H1 (cell line): ENCODE measurements around the gene ZNF74. TPM values are rescaled to one million over a fixed set of nuclear protein-coding genes. Genes with fewer than 3 reads are reported as not detected.

ENCODE experiments used
- CTCF ChIA-PET: fragments of 300-600 bp; sonication (Branson Sonifier 250); formaldehyde crosslinking; loops from one replicate; lab custom pipeline; 2021; ENCODE audit not compliant: partially characterized antibody; lab: Charles Lee
- POLR2A ChIA-PET: fragments of 300-600 bp; sonication (Branson Sonifier 250); formaldehyde crosslinking; loops from one replicate; lab custom pipeline; 2021; ENCODE audit warnings: inconsistent platforms; ENCODE audit not compliant: partially characterized antibody; lab: Charles Lee
- DNase-seq, 2 experiments: peaks; one replicate each; pipeline versions ENCODE4 v3.0.0 to v3.0.0-alpha.2; 2010 to 2022; ENCODE audit warnings: low spot score in 2 of 2, low read depth in 1 of 2, mixed read lengths in 1 of 2
- FAIRE-seq: peaks from 2 replicates; lab custom pipeline; 2011; peaks lifted over from hg19 to GRCh38; lab: Jason Lieb, UNC
- H2AFZ ChIP-seq: 2 replicates; pipeline ENCODE4 v1.8.1; 2012; ENCODE audit warnings: low read length, inconsistent platforms
- H2AK5ac ChIP-seq: 2 replicates; pipeline ENCODE4 v1.6.1; 2013; ENCODE audit warnings: low read depth, low read length
- H2BK120ac ChIP-seq: replicated peaks from 2 replicates; pipeline ENCODE3; 2013; ENCODE audit warnings: low read depth, low read length, inconsistent platforms
- H2BK12ac ChIP-seq: 2 replicates; pipeline ENCODE4 v1.6.1; 2013; ENCODE audit warnings: low read depth, low read length
- H2BK15ac ChIP-seq: 2 replicates; pipeline ENCODE4 v1.6.1; 2013; ENCODE audit warnings: low read length
- H2BK20ac ChIP-seq: 2 replicates; pipeline ENCODE4 v1.6.1; 2013; ENCODE audit warnings: low read length
- H2BK5ac ChIP-seq: 2 replicates; pipeline ENCODE4 v1.6.1; 2013; ENCODE audit warnings: low read depth, low read length
- H3K14ac ChIP-seq: 2 replicates; pipeline ENCODE4 v1.6.1; 2013; ENCODE audit warnings: inconsistent platforms; ENCODE audit not compliant: insufficient read length
- H3K18ac ChIP-seq: 2 replicates; pipeline ENCODE4 v1.6.1; 2013; ENCODE audit warnings: low read length; ENCODE audit errors: extremely low read depth
- H3K23ac ChIP-seq: 2 replicates; pipeline ENCODE4 v1.6.1; 2013; ENCODE audit warnings: inconsistent platforms; ENCODE audit not compliant: insufficient read length
- H3K23me2 ChIP-seq: 2 replicates; pipeline ENCODE4 v1.6.1; 2013; ENCODE audit warnings: low read depth, low read length
- H3K27ac ChIP-seq: 2 replicates; pipeline ENCODE4 v1.6.1; 2011; ENCODE audit warnings: low read depth, low read length, inconsistent platforms
- H3K27me3 ChIP-seq, 4 experiments: replicated peaks in 1 of 4; 1 replicate in 1 of 4; 2 replicates in 3 of 4; pipeline versions ENCODE4 v1.6.1 to v1.8.1; 2011 to 2013; ENCODE audit warnings: low read length in 3 of 4, mild to moderate bottlenecking in 3 of 4, inconsistent platforms in 2 of 4, mixed read lengths in 2 of 4, moderate library complexity in 1 of 4; ENCODE audit not compliant: control insufficient read depth in 3 of 4, insufficient read depth in 3 of 4; ENCODE audit errors: extremely low read depth in 1 of 4
- H3K36me3 ChIP-seq, 4 experiments: 2 replicates each; pipeline versions ENCODE4 v1.6.1 to v1.8.1; 2011 to 2013; ENCODE audit warnings: mild to moderate bottlenecking in 4 of 4, low read length in 3 of 4, moderate library complexity in 2 of 4, control low read depth in 1 of 4, inconsistent platforms in 1 of 4; ENCODE audit not compliant: insufficient read depth in 4 of 4, control insufficient read depth in 2 of 4
- H3K4ac ChIP-seq: replicated peaks from 2 replicates; pipeline ENCODE3; 2013; ENCODE audit warnings: low read length, low read depth, mixed read lengths, inconsistent platforms; ENCODE audit not compliant: insufficient read length
- H3K4me1 ChIP-seq, 4 experiments: replicated peaks in 1 of 4; 1 replicate in 1 of 4; 2 replicates in 3 of 4; pipeline versions ENCODE4 v1.6.1 to v1.8.1; 2011 to 2013; ENCODE audit warnings: low read length in 3 of 4, inconsistent platforms in 2 of 4, mixed read lengths in 1 of 4; ENCODE audit not compliant: insufficient read depth in 4 of 4, control insufficient read depth in 3 of 4
- H3K4me2 ChIP-seq, 2 experiments: 2 replicates each; pipeline versions ENCODE4 v1.6.1 to v1.8.1; 2011 to 2013; ENCODE audit warnings: low read depth in 2 of 2, low read length in 2 of 2, control low read depth in 1 of 2, inconsistent platforms in 1 of 2, mild to moderate bottlenecking in 1 of 2; ENCODE audit not compliant: insufficient read depth in 1 of 2
- H3K4me3 ChIP-seq, 4 experiments: fragments of 200-600, 300-600 bp in 1 of 4; sonication (generic), shearing (Covaris generic), sonication (Bioruptor Twin) in 1 of 4; 2 replicates each; pipeline versions ENCODE4 v1.5.1 to v1.8.1; 2011 to 2016; ENCODE audit warnings: low read length in 4 of 4, low read depth in 3 of 4, control low read depth in 2 of 4, inconsistent platforms in 2 of 4, mild to moderate bottlenecking in 2 of 4, mixed read lengths in 1 of 4, moderate library complexity in 1 of 4; ENCODE audit not compliant: insufficient read depth in 2 of 4; ENCODE audit errors: extremely low read depth in 1 of 4
- H3K56ac ChIP-seq: replicated peaks from 2 replicates; pipeline ENCODE3; 2013; ENCODE audit warnings: low read depth, mild to moderate bottlenecking, mixed read lengths, low read length, inconsistent platforms; ENCODE audit not compliant: insufficient read length
- H3K79me1 ChIP-seq: 2 replicates; pipeline ENCODE4 v1.6.1; 2013; ENCODE audit warnings: low read depth, low read length, control low read depth
- H3K79me2 ChIP-seq, 2 experiments: 2 replicates each; pipeline versions ENCODE4 v1.6.1 to v1.8.1; 2012 to 2013; ENCODE audit warnings: low read length in 2 of 2, mild to moderate bottlenecking in 2 of 2, inconsistent platforms in 1 of 2; ENCODE audit not compliant: insufficient read depth in 2 of 2, control insufficient read depth in 1 of 2
- H3K9ac ChIP-seq, 4 experiments: replicated peaks in 1 of 4; 1 replicate in 1 of 4; 2 replicates in 3 of 4; pipeline versions ENCODE4 v1.6.1 to v1.8.1; 2011 to 2013; ENCODE audit warnings: low read depth in 3 of 4, low read length in 3 of 4, control low read depth in 2 of 4, mild to moderate bottlenecking in 2 of 4, moderate library complexity in 2 of 4, inconsistent platforms in 1 of 4; ENCODE audit errors: extremely low read depth in 1 of 4
- H3K9me3 ChIP-seq, 2 experiments: 2 replicates each; pipeline versions ENCODE4 v1.6.1 to v1.8.1; 2012 to 2013; ENCODE audit warnings: mild to moderate bottlenecking in 2 of 2, moderate library complexity in 2 of 2, control low read depth in 1 of 2, inconsistent platforms in 1 of 2, low read depth in 1 of 2, low read length in 1 of 2, mixed read lengths in 1 of 2; ENCODE audit not compliant: insufficient read depth in 2 of 2
- H4K20me1 ChIP-seq, 2 experiments: replicated peaks in 1 of 2; 2 replicates each; pipeline versions ENCODE3 to v1.8.1; 2011 to 2013; ENCODE audit warnings: inconsistent platforms in 2 of 2, low read length in 2 of 2, mild to moderate bottlenecking in 1 of 2; ENCODE audit not compliant: insufficient read depth in 2 of 2, control insufficient read depth in 1 of 2
- H4K5ac ChIP-seq: 2 replicates; pipeline ENCODE4 v1.6.1; 2013; ENCODE audit warnings: low read length, low read depth, mixed read lengths, inconsistent platforms; ENCODE audit not compliant: insufficient read length
- H4K8ac ChIP-seq: 2 replicates; pipeline ENCODE4 v1.8.0; 2013; ENCODE audit warnings: mild to moderate bottlenecking, moderate library complexity, low read length, inconsistent platforms; ENCODE audit not compliant: insufficient read depth; ENCODE audit errors: extremely low read depth
- H4K91ac ChIP-seq: replicated peaks from 2 replicates; pipeline ENCODE3; 2013; ENCODE audit warnings: low read length, mixed read lengths, inconsistent platforms; ENCODE audit not compliant: insufficient read length
- KDM5A ChIP-seq: fragments of 200-600 bp; IDR thresholded peaks from 2 replicates; pipeline ENCODE4 v1.7.1; 2012; ENCODE audit warnings: mild to moderate bottlenecking, low read length, inconsistent platforms, mixed read lengths
- POLR2AphosphoS5 ChIP-seq: IDR thresholded peaks from 2 replicates; pipeline ENCODE4 v1.6.1; 2011; ENCODE audit warnings: low read depth, low read length
- SP2 ChIP-seq: IDR thresholded peaks from 2 replicates; pipeline ENCODE4 v1.6.1; 2012; ENCODE audit warnings: mild to moderate bottlenecking, low read length, inconsistent platforms
- whole genome bisulfite sequencing, 2 experiments: shearing (Covaris generic) in 1 of 2; methylation state at CpG; one replicate each; pipeline versions ENCODE4 v1.1.6 to v1.1.7; 2013 to 2015; ENCODE audit warnings: low lambda C conversion rate in 2 of 2, mixed read lengths in 2 of 2, inconsistent platforms in 1 of 2, low coverage in 1 of 2, missing lambda C conversion rate in 1 of 2; ENCODE audit not compliant: insufficient replicate concordance in 2 of 2, insufficient coverage in 1 of 2, insufficient read length in 1 of 2; ENCODE audit errors: extremely low coverage in 1 of 2, missing lambda C conversion rate in 1 of 2; 5-methylcytosine and 5-hydroxymethylcytosine counted together
- polyA plus RNA-seq, 7 experiments: library from polyadenylated mRNA; depleted of rRNA in 3 of 7; stranded (reverse) in 5 of 7; unstranded in 2 of 7; fragments of >200 nt in 5 of 7; fragments of 200-250 nt in 2 of 7; gene quantifications; 1 replicate in 5 of 7; 2 replicates in 1 of 7; 4 replicates in 1 of 7; pipeline versions ENCODE4 v1.2.1 to v1.2.3, GENCODE V29; 2011 to 2013; ENCODE audit warnings: missing spikeins in 2 of 7, mixed read lengths in 2 of 7
- total RNA-seq: library from RNA; stranded (reverse); fragmentation: NEBNext Ultra II Directional; extraction: Animal tissue kit (Norgen Biotek cat#: 25700); gene quantifications from 2 replicates; pipeline ENCODE4 v1.2.1, GENCODE V29; 2021

Gene ZNF74
- total and polyA plus RNA-seq, 2 of the 8 experiments (the other 6 are each of a cell fraction or from before 2014, with no cell fraction given), result 29.7 to 45.7 TPM

GRCh38 chr22:20403779-20404140 lies 9.8 kb downstream of the ZNF74 start:
- Histone ChIP-seq H3K27ac (no peak overlapping the region), H3K23me2 (no peaks in the 10 kb centered on the region)
- no peak for TF ChIP-seq KDM5A
- no peak for TF ChIP-seq POLR2AphosphoS5
- TF ChIP-seq SP2, result no peak

More at GRCh38 chr22:20403779-20404140, 9.8 kb downstream of the ZNF74 start:
- Histone ChIP-seq H3K18ac (no peak overlapping the region), H2BK20ac (no peak overlapping the region), H2BK15ac (no peak overlapping the region), H4K5ac (no peak overlapping the region), H3K56ac (no peak overlapping the region), H3K14ac (no peak overlapping the region), H3K79me2 (peaks cover 0 to 12% of the 10 kb centered on the region in 2 experiments; a peak in 3 of 4 replicates), H3K4me3 (no peak overlapping the region), H3K4me1 (no peaks in the 10 kb centered on the region), H2BK5ac (no peak overlapping the region), H3K36me3 (peaks cover 0 to 20% (median 10%) of the 10 kb centered on the region in 4 experiments; a peak in 5 of 8 replicates), H3K9me3 (no peaks in the 10 kb centered on the region), H2AFZ (no peak overlapping the region), H3K4me2 (no peak overlapping the region), H2BK120ac (no peak overlapping the region), H3K9ac (no peak overlapping the region), H2AK5ac (no peak overlapping the region), H2BK12ac (no peak overlapping the region), H4K91ac (no peak overlapping the region), H3K27me3 (no peaks in the 10 kb centered on the region), H4K20me1 (peaks cover 0 to 25% of the 10 kb centered on the region in 2 experiments), H3K79me1 (peaks cover 8% of the 10 kb centered on the region), H3K4ac (no peak overlapping the region), H3K23ac (no peak overlapping the region), H4K8ac (no peak overlapping the region)
- FAIRE-seq (no peak), DNase-seq (no peak)
- ChIA-PET CTCF (interaction anchor here (0.9 to 4.8 kb wide), 7 partner anchors 9 to 203 kb away, joined by 3 to 27 read pairs (median 3); no protein-coding TSS in a partner anchor), POLR2A (no interaction called here)
- WGBS, 2 experiments, result 92% methylated on average over 6 of the region's 6 CpGs; no CpG with 5 or more reads in 1 of the 2 experiments
